GM19025 (cell line): ENCODE data around the gene SLX9.

ENCODE experiments used
- ATAC-seq: cut with Tn5 transposase; IDR thresholded peaks from one replicate; pipeline ENCODE4 v1.9.1; 2021; ENCODE audit warnings: mild to moderate bottlenecking, low read depth, moderate library complexity; ENCODE audit not compliant: unreplicated experiment

Gene SLX9

GRCh38 chr21:44913425-44914175, 26.2 kb upstream of the SLX9 start:
- no peak for ATAC-seq

GRCh38 chr21:44914176-44914874, 25.5 kb upstream of the SLX9 start:
- no peak for ATAC-seq

- ATAC-seq: no peak
Observed at GRCh38 chr21:44916965-44917364, 22.9 kb upstream of the SLX9 start.

GRCh38 chr21:44917446-44918106, 22.3 kb upstream of the SLX9 start:
- ATAC-seq: no peak

- no peak for ATAC-seq
Observed at GRCh38 chr21:44918107-44918470, 21.7 kb upstream of the SLX9 start.

GRCh38 chr21:44918581-44919033, 21.2 kb upstream of the SLX9 start:
- no peak for ATAC-seq

- ATAC-seq: no peak
Observed at GRCh38 chr21:44919111-44919912, 20.5 kb upstream of the SLX9 start.

GRCh38 chr21:44919913-44920693, 19.7 kb upstream of the SLX9 start:
- no peak for ATAC-seq

- peak; percentile 57 for ATAC-seq
Observed at GRCh38 chr21:44920694-44921604, 18.9 kb upstream of the SLX9 start, which contains the start of gene ITGB2. ITGB2 (minus strand) TSS chr21:44920899; CDS start chr21:44910782, 10,117 bp downstream.

- ATAC-seq: no peak
Observed at GRCh38 chr21:44921928-44922327, 17.9 kb upstream of the SLX9 start.

GRCh38 chr21:44923480-44924084, 16.2 kb upstream of the SLX9 start:
- no peak for ATAC-seq

GRCh38 chr21:44924606-44925377, 15.0 kb upstream of the SLX9 start:
- ATAC-seq: no peak

GRCh38 chr21:44925378-44925755, 14.5 kb upstream of the SLX9 start:
- ATAC-seq: no peak

- ATAC-seq: no peak
Observed at GRCh38 chr21:44926331-44927101, 13.3 kb upstream of the SLX9 start.

GRCh38 chr21:44927259-44927586, 12.6 kb upstream of the SLX9 start:
- no peak for ATAC-seq

- ATAC-seq: no peak
Observed at GRCh38 chr21:44927587-44928461, 12.0 kb upstream of the SLX9 start.
